SK-N-SH (cell line): ENCODE data around the gene TSPYL2. TPM values are rescaled to one million over a fixed set of nuclear protein-coding genes. Genes with fewer than 3 reads are reported as not detected.

Experiments
- CTCF ChIA-PET: fragments of 300-600, 350-600 bp; formaldehyde crosslinking; extraction: SDS; loops from one replicate; lab custom pipeline; 2021; lab: Yijun Ruan, JAX
- POLR2A ChIA-PET: fragments of 350-600 bp; sonication (Branson Sonifier 250); formaldehyde crosslinking; extraction: SDS; loops from one replicate; lab custom pipeline; 2020; ENCODE audit warnings: antibody characterized with exemption, inconsistent platforms; lab: Yijun Ruan, JAX
- DNase-seq: peaks from one replicate; pipeline ENCODE4 v3.0.0; 2012
- H2AFZ ChIP-seq: fragments of 200-600 bp; sonication (generic); 2 replicates; pipeline ENCODE4 v1.8.1; 2016; ENCODE audit warnings: antibody characterized with exemption, mild to moderate bottlenecking, low read depth
- H3F3A ChIP-seq: fragments of 200-600 bp; sonication (generic); replicated peaks from 2 replicates; pipeline ENCODE3; 2016; ENCODE audit warnings: antibody characterized with exemption, mild to moderate bottlenecking; ENCODE audit not compliant: insufficient read depth
- H3K27ac ChIP-seq, 2 experiments: fragments of 200-500 bp in 1 of 2; fragments of 200-600 bp in 1 of 2; sonication (Bioruptor generic) in 1 of 2; sonication (generic), shearing (Covaris generic) in 1 of 2; 2 replicates each; pipeline versions ENCODE4 v1.5.1 to v1.6.1; 2014 to 2016; ENCODE audit warnings: low read depth in 2 of 2, inconsistent platforms in 1 of 2, low read length in 1 of 2, mild to moderate bottlenecking in 1 of 2, mixed read lengths in 1 of 2
- H3K27me3 ChIP-seq: fragments of 200-600 bp; sonication (generic), shearing (Covaris generic); 2 replicates; pipeline ENCODE4 v1.6.1; 2016; ENCODE audit warnings: mixed run types; ENCODE audit not compliant: insufficient read depth
- H3K36me3 ChIP-seq, 2 experiments: fragments of 200-500 bp in 1 of 2; fragments of 200-600 bp in 1 of 2; sonication (Bioruptor generic) in 1 of 2; sonication (generic) in 1 of 2; replicated peaks in 1 of 2; 2 replicates each; pipeline versions ENCODE3 to v1.5.1; 2014 to 2016; ENCODE audit warnings: low read length in 1 of 2, mild to moderate bottlenecking in 1 of 2; ENCODE audit not compliant: insufficient read depth in 2 of 2, control insufficient read depth in 1 of 2
- H3K4me1 ChIP-seq, 2 experiments: fragments of 200-500 bp in 1 of 2; fragments of 200-600 bp in 1 of 2; sonication (Bioruptor generic) in 1 of 2; sonication (generic), shearing (Covaris generic) in 1 of 2; 2 replicates each; pipeline versions ENCODE4 v1.5.1 to v1.6.1; 2014 to 2016; ENCODE audit warnings: low read depth in 1 of 2, low read length in 1 of 2, mixed run types in 1 of 2; ENCODE audit not compliant: insufficient read depth in 2 of 2, control insufficient read depth in 1 of 2
- H3K4me2 ChIP-seq: fragments of 200-600 bp; sonication (generic), shearing (Covaris generic); 2 replicates; pipeline ENCODE4 v1.6.1; 2017; ENCODE audit warnings: mixed run types
- H3K4me3 ChIP-seq, 2 experiments: fragments of 200-500 bp in 1 of 2; fragments of 200-600 bp in 1 of 2; sonication (Bioruptor generic) in 1 of 2; sonication (generic), shearing (Covaris generic) in 1 of 2; 2 replicates each; pipeline versions ENCODE4 v1.5.1 to v1.8.1; 2014 to 2016; ENCODE audit warnings: low read depth in 2 of 2, inconsistent platforms in 1 of 2, low read length in 1 of 2, mild to moderate bottlenecking in 1 of 2, mixed read lengths in 1 of 2, moderate library complexity in 1 of 2
- H3K79me2 ChIP-seq: fragments of 200-600 bp; sonication (generic); 2 replicates; pipeline ENCODE4 v1.8.1; 2017; ENCODE audit warnings: mild to moderate bottlenecking; ENCODE audit not compliant: insufficient read depth
- H3K9ac ChIP-seq: fragments of 200-600 bp; sonication (generic); 2 replicates; pipeline ENCODE4 v1.6.1; 2017; ENCODE audit warnings: mixed run types
- H3K9me2 ChIP-seq: fragments of 200-600 bp; sonication (generic); 2 replicates; pipeline ENCODE4 v1.6.1; 2017; ENCODE audit warnings: mixed run types
- H3K9me3 ChIP-seq: fragments of 200-600 bp; sonication (generic); 2 replicates; pipeline ENCODE4 v1.6.1; 2017; ENCODE audit warnings: mixed run types, mild to moderate bottlenecking, moderate library complexity
- H4K20me1 ChIP-seq: fragments of 200-600 bp; sonication (generic); 2 replicates; pipeline ENCODE4 v1.6.1; 2017; ENCODE audit warnings: mild to moderate bottlenecking, mixed run types; ENCODE audit not compliant: insufficient read depth
- IRF3 ChIP-seq: fragments of 150-350 bp; IDR thresholded peaks from 2 replicates; pipeline ENCODE4 v1.6.1; 2016; ENCODE audit warnings: mild to moderate bottlenecking, low read depth, low read length
- RCOR1 ChIP-seq: fragments of 150-350 bp; IDR thresholded peaks from 2 replicates; pipeline ENCODE4 v1.6.1; 2017; ENCODE audit warnings: antibody characterized with exemption, low read length
- RFX5 ChIP-seq: IDR thresholded peaks from 2 replicates; pipeline ENCODE4 v1.6.1; 2012; ENCODE audit warnings: mild to moderate bottlenecking, improper control_type of control experiment, low read length
- TEAD4 ChIP-seq: IDR thresholded peaks from 2 replicates; pipeline ENCODE4 v1.4.0; 2012; ENCODE audit warnings: mild to moderate bottlenecking, borderline replicate concordance; ENCODE audit not compliant: insufficient read depth
- WGBS: methylation state at CpG from one replicate; pipeline ENCODE4 v1.1.6; 2017; ENCODE audit warnings: low lambda C conversion rate; 5-methylcytosine and 5-hydroxymethylcytosine counted together
- polyA plus RNA-seq, 3 experiments: library from polyadenylated mRNA; depleted of rRNA; stranded (reverse); fragments of >200 nt; gene quantifications; 2 replicates each; pipeline ENCODE4 v1.2.3, GENCODE V29; 2012
- TF ChIP-seq, protein P1 (sequence below): IDR thresholded peaks from 2 replicates; pipeline ENCODE4 v1.4.0; 2012; ENCODE audit warnings: low read depth, borderline replicate concordance
- TF ChIP-seq, protein P2 (sequence below): fragments of 200-600 bp; sonication (generic); IDR thresholded peaks from 2 replicates; pipeline ENCODE4 v1.6.1; 2017; ENCODE audit warnings: antibody characterized with exemption, mild to moderate bottlenecking, moderate library complexity
- TF ChIP-seq, protein P3 (sequence below): IDR thresholded peaks from 2 replicates; pipeline ENCODE4 v1.6.1; 2012; ENCODE audit warnings: mild to moderate bottlenecking, low read depth, low read length, moderate library complexity

TSPYL2 gene
- polyA plus RNA-seq, 1 of the 3 experiments (the other 2 are of a cell fraction): 26.4 TPM

DNA sequence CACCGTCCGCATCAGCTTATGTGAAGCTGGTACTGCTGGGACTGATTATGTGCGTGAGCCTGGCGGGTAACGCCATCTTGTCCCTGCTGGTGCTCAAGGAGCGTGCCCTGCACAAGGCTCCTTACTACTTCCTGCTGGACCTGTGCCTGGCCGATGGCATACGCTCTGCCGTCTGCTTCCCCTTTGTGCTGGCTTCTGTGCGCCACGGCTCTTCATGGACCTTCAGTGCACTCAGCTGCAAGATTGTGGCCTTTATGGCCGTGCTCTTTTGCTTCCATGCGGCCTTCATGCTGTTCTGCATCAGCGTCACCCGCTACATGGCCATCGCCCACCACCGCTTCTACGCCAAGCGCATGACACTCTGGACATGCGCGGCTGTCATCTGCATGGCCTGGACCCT lies 5.5 kb upstream of the TSPYL2 start:
- Histone ChIP-seq H3K9ac (no peak overlapping the region), H3K9me3 (no peaks in the 10 kb centered on the region), H3K4me3 (no peak overlapping the region), H3K9me2 (no peaks in the 10 kb centered on the region), H3F3A (peaks cover 8% of the 10 kb centered on the region), H2AFZ (no peak overlapping the region), H3K4me1 (peaks cover 4 to 8% of the 10 kb centered on the region in 2 experiments; a peak in 2 of 4 replicates), H3K27ac (no peak overlapping the region), H3K27me3 (no peaks in the 10 kb centered on the region; the same call in 1 of the 2 replicates), H3K36me3 (peaks cover 0 to 2% of the 10 kb centered on the region in 2 experiments)
- CTCF ChIA-PET: interaction anchor here (1.1 kb wide), 1 partner anchor 12 kb away, joined by 4 read pairs; no protein-coding TSS in a partner anchor
- DNase-seq: no peak
- no peak for TF ChIP-seq RFX5
- TF ChIP-seq RCOR1: no peak
- TF ChIP-seq, protein P1, sequence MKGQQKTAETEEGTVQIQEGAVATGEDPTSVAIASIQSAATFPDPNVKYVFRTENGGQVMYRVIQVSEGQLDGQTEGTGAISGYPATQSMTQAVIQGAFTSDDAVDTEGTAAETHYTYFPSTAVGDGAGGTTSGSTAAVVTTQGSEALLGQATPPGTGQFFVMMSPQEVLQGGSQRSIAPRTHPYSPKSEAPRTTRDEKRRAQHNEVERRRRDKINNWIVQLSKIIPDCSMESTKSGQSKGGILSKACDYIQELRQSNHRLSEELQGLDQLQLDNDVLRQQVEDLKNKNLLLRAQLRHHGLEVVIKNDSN: no peak
- TF ChIP-seq TEAD4: no peak
- TF ChIP-seq, protein P2, sequence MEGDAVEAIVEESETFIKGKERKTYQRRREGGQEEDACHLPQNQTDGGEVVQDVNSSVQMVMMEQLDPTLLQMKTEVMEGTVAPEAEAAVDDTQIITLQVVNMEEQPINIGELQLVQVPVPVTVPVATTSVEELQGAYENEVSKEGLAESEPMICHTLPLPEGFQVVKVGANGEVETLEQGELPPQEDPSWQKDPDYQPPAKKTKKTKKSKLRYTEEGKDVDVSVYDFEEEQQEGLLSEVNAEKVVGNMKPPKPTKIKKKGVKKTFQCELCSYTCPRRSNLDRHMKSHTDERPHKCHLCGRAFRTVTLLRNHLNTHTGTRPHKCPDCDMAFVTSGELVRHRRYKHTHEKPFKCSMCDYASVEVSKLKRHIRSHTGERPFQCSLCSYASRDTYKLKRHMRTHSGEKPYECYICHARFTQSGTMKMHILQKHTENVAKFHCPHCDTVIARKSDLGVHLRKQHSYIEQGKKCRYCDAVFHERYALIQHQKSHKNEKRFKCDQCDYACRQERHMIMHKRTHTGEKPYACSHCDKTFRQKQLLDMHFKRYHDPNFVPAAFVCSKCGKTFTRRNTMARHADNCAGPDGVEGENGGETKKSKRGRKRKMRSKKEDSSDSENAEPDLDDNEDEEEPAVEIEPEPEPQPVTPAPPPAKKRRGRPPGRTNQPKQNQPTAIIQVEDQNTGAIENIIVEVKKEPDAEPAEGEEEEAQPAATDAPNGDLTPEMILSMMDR: no peak
- TF ChIP-seq IRF3: no peak
- TF ChIP-seq, protein P3, sequence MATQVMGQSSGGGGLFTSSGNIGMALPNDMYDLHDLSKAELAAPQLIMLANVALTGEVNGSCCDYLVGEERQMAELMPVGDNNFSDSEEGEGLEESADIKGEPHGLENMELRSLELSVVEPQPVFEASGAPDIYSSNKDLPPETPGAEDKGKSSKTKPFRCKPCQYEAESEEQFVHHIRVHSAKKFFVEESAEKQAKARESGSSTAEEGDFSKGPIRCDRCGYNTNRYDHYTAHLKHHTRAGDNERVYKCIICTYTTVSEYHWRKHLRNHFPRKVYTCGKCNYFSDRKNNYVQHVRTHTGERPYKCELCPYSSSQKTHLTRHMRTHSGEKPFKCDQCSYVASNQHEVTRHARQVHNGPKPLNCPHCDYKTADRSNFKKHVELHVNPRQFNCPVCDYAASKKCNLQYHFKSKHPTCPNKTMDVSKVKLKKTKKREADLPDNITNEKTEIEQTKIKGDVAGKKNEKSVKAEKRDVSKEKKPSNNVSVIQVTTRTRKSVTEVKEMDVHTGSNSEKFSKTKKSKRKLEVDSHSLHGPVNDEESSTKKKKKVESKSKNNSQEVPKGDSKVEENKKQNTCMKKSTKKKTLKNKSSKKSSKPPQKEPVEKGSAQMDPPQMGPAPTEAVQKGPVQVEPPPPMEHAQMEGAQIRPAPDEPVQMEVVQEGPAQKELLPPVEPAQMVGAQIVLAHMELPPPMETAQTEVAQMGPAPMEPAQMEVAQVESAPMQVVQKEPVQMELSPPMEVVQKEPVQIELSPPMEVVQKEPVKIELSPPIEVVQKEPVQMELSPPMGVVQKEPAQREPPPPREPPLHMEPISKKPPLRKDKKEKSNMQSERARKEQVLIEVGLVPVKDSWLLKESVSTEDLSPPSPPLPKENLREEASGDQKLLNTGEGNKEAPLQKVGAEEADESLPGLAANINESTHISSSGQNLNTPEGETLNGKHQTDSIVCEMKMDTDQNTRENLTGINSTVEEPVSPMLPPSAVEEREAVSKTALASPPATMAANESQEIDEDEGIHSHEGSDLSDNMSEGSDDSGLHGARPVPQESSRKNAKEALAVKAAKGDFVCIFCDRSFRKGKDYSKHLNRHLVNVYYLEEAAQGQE: no peak
- TF ChIP-seq, all 33 proteins: peak for 0
- Histone ChIP-seq H4K20me1 (no peaks in the 10 kb centered on the region), H3K4me2 (no peak overlapping the region), H3K79me2 (no peaks in the 10 kb centered on the region)
- WGBS: 92% methylated on average over 18 of the region's 21 CpGs
- POLR2A ChIA-PET: no interaction called here
